ENCODE results near the gene DHRS7B.

DHRS7B gene

GRCh38 chr17:21209511-21210175 is 82.9 kb downstream of the DHRS7B start:
- in situ Hi-C loops (cut with MboI; ENCODE audit: low pct_unique_long_range_greater_than_20kb, low sequenced_read_pairs, unreplicated experiment), result no loop called here
- DNase-seq (ENCODE audit: low spot score), result no peak
- TF ChIP-seq CTCF (IDR thresholded peaks at IDR 0.05; ENCODE audit: extremely low read depth, insufficient read depth, missing control alignments), result no peak

DNA sequence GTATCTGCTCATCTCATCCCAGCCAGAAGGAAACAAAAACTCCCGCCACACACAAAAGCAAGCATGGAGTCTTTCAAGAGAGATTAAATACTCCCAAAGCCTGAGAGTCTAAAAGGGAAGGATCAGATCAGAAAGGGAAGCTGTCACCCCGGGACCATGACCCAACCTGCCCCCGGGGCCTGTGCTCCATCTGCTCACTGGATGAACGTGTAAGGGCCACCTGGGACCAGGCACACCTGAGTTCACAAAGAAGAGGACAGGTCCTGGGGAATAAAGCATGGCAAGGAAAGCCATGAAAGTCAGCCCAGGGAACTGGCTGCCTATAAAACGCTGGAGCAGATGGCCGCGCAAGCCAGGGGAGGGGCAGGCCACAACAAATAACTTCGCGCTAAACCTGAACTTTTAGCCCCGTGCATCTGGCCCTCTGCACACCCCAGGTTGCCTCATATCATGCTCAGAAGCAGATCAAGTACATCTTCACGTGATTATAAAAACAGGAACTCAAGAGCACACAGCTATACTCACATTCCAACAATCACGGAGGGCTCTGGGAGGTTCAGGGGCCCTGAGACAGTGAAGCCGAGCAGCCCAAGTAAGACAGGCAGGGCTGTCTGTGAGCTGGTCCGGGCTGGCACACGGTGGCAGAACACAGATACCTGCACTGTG is 83.8 kb downstream of the DHRS7B start:
- no peak for TF ChIP-seq CTCF (IDR thresholded peaks at IDR 0.05; ENCODE audit: extremely low read depth, insufficient read depth, missing control alignments)
- in situ Hi-C loops (cut with MboI; ENCODE audit: low pct_unique_long_range_greater_than_20kb, low sequenced_read_pairs, unreplicated experiment), result no loop called here
- DNase-seq (ENCODE audit: low spot score), result no peak

- in situ Hi-C loops (cut with MboI; ENCODE audit: low pct_unique_long_range_greater_than_20kb, low sequenced_read_pairs, unreplicated experiment), result no loop called here
- DNase-seq (ENCODE audit: low spot score), result no peak
- TF ChIP-seq CTCF (IDR thresholded peaks at IDR 0.05; ENCODE audit: extremely low read depth, insufficient read depth, missing control alignments), result no peak
Measured at GRCh38 chr17:21211825-21212479, 85.2 kb downstream of the DHRS7B start.

DNA sequence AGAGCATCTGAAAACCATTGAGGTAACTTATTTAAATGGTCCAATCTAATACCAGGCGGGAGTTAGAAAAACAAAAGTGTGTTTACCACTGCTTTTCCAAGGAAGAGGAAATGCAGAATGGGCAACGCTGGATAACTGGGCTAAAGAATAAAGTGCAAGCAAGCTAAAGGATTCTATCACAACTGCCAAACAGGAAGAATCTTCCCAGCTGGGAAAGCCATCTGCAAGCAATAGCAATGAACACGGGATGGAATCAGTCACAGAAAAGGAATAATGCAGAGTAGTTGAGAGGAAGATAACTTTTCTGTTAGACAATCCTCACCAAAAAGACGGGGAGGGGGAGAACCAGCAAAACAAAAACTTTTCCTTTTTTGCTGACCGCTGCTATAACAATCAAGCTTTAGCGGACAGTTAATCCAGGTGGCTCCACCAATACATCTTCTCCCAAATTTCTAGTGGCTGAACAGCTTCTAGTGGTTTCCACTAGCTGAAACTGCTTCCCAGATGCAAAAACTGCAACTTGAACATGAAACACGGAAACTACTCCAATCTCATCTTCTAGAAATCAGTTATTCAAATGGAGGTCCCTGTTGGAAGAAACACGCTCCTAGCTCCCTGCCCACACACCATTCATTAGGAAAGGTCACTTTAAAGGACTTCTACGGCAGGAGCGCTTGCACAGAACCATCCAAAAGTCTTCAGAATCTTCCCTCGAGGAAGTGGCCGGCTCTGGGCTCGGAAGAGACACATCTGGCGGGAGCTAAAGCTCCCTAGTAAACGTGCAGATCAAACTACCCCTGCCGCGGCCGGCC is 86.3 kb downstream of the DHRS7B start:
- no peak for DNase-seq (ENCODE audit: low spot score)
- no peak for TF ChIP-seq CTCF (IDR thresholded peaks at IDR 0.05; ENCODE audit: extremely low read depth, insufficient read depth, missing control alignments)
- in situ Hi-C loops (cut with MboI; ENCODE audit: low pct_unique_long_range_greater_than_20kb, low sequenced_read_pairs, unreplicated experiment), result no loop called here

- TF ChIP-seq CTCF (IDR thresholded peaks at IDR 0.05; ENCODE audit: extremely low read depth, insufficient read depth, missing control alignments), result no peak
- DNase-seq (ENCODE audit: low spot score), result no peak
- in situ Hi-C loops (cut with MboI; ENCODE audit: low pct_unique_long_range_greater_than_20kb, low sequenced_read_pairs, unreplicated experiment), result no loop called here
Measured at GRCh38 chr17:21213638-21214014, 86.9 kb downstream of the DHRS7B start.

- no peak for TF ChIP-seq CTCF (IDR thresholded peaks at IDR 0.05; ENCODE audit: extremely low read depth, insufficient read depth, missing control alignments)
- DNase-seq (ENCODE audit: low spot score), result peak; percentile 99
- in situ Hi-C loops (cut with MboI; ENCODE audit: low pct_unique_long_range_greater_than_20kb, low sequenced_read_pairs, unreplicated experiment), result no loop called here
Measured at GRCh38 chr17:21214015-21214776, 87.4 kb downstream of the DHRS7B start, which contains the start of gene TMEM11. TSS of gene TMEM11 (minus strand) at chr17:21214161. CDS start at chr17:21214152, 9 bp downstream.
